ENCODE measurements around the gene TRIML2. TPM values are rescaled to one million over a fixed set of nuclear protein-coding genes. Genes with fewer than 3 reads are reported as not detected.

The TRIML2 gene
- total RNA-seq, 2 experiments from 2014 or later: not detected

GRCh38 chr4:188107931-188108843 is 1.2 kb downstream of the TRIML2 start:
- ATAC-seq: no peak
- no peak for DNase-seq
- CTCF ChIA-PET: no interaction called here
- TF ChIP-seq CTCF (IDR thresholded peaks at IDR 0.05): no peak
- Mint-ChIP-seq H3K4me3 (no peak overlapping the region), H3K9me3 (peaks cover 12% of the 10 kb centered on the region), H3K4me1 (ENCODE audit: low read depth) (no peaks in the 10 kb centered on the region), H3K36me3 (ENCODE audit: low read depth) (no peaks in the 10 kb centered on the region), H3K27ac (no peak overlapping the region), H3K27me3 (no peaks in the 10 kb centered on the region)
- POLR2A ChIA-PET: no interaction called here
- intact Hi-C loops (cut with micrococcal nuclease): no loop called here

- intact Hi-C loops (cut with micrococcal nuclease): no loop called here
- DNase-seq (no peak), ATAC-seq (no peak)
- ChIA-PET POLR2A (no interaction called here), CTCF (no interaction called here)
- no peaks in the 10 kb centered on the region for H3K4me1 Mint-ChIP-seq (ENCODE audit: low read depth)
- H3K27ac Mint-ChIP-seq: no peak overlapping the region
- TF ChIP-seq CTCF (IDR thresholded peaks at IDR 0.05): no peak
- no peaks in the 10 kb centered on the region for H3K27me3 Mint-ChIP-seq
- no peaks in the 10 kb centered on the region for H3K36me3 Mint-ChIP-seq (ENCODE audit: low read depth)
- H3K4me3 Mint-ChIP-seq: no peak overlapping the region
- H3K9me3 Mint-ChIP-seq: peaks cover 15% of the 10 kb centered on the region
Measured at GRCh38 chr4:188106454-188106853, 2.9 kb downstream of the TRIML2 start.

GRCh38 chr4:188092824-188093223 is 16.6 kb downstream of the TRIML2 start:
- TF ChIP-seq CTCF (IDR thresholded peaks at IDR 0.05): no peak
- Mint-ChIP-seq H3K9me3 (peaks cover 15% of the 10 kb centered on the region), H3K27me3 (no peaks in the 10 kb centered on the region), H3K4me1 (ENCODE audit: low read depth) (no peaks in the 10 kb centered on the region), H3K36me3 (ENCODE audit: low read depth) (no peaks in the 10 kb centered on the region), H3K4me3 (no peak overlapping the region), H3K27ac (no peak overlapping the region)
- ATAC-seq (no peak), DNase-seq (no peak)
- ChIA-PET CTCF (no interaction called here), POLR2A (no interaction called here)
- intact Hi-C loops (cut with micrococcal nuclease): no loop called here

- no peak overlapping the region for H3K4me3 Mint-ChIP-seq
- no peaks in the 10 kb centered on the region for H3K4me1 Mint-ChIP-seq (ENCODE audit: low read depth)
- DNase-seq (no peak), ATAC-seq (no peak)
- ChIA-PET POLR2A (no interaction called here), CTCF (no interaction called here)
- no peak for TF ChIP-seq CTCF (IDR thresholded peaks at IDR 0.05)
- H3K27ac Mint-ChIP-seq: no peak overlapping the region
- H3K36me3 Mint-ChIP-seq (ENCODE audit: low read depth): no peaks in the 10 kb centered on the region
- H3K27me3 Mint-ChIP-seq: no peaks in the 10 kb centered on the region
- intact Hi-C loops (cut with micrococcal nuclease): no loop called here
- peaks cover 14% of the 10 kb centered on the region for H3K9me3 Mint-ChIP-seq
Measured at GRCh38 chr4:188086858-188087257, 22.5 kb downstream of the TRIML2 start.

GRCh38 chr4:188082796-188083195 is 26.6 kb downstream of the TRIML2 start:
- Mint-ChIP-seq H3K36me3 (ENCODE audit: low read depth) (no peaks in the 10 kb centered on the region), H3K27me3 (no peaks in the 10 kb centered on the region), H3K27ac (no peak overlapping the region), H3K4me3 (no peak overlapping the region), H3K4me1 (ENCODE audit: low read depth) (no peaks in the 10 kb centered on the region), H3K9me3 (peaks cover 9% of the 10 kb centered on the region)
- no peak for DNase-seq
- TF ChIP-seq CTCF (IDR thresholded peaks at IDR 0.05): no peak
- ChIA-PET POLR2A (no interaction called here), CTCF (no interaction called here)
- intact Hi-C loops (cut with micrococcal nuclease): no loop called here
- no peak for ATAC-seq
